Ovary (tissue), 3 donors: ENCODE measurements around the gene SLC47A2.

Experiments used
- CTCF ChIP-seq, 3 donors: fragments of 450-650 bp in 2 of 3; fragments of 200-600 bp in 1 of 3; IDR thresholded peaks; one replicate each; pipeline versions ENCODE4 v1.5.1 to v1.8.0; 2016 to 2022; ENCODE audit warnings: antibody characterized with exemption in 3 of 3, mild to moderate bottlenecking in 1 of 3
- EP300 ChIP-seq: sonication (generic); formaldehyde crosslinking; IDR thresholded peaks from one replicate; pipeline ENCODE4 v1.6.1; 2017; ENCODE audit warnings: antibody characterized with exemption
- POLR2A ChIP-seq: fragments of 450-650 bp; IDR thresholded peaks from one replicate; pipeline ENCODE4 v1.6.1; 2017; ENCODE audit warnings: antibody characterized with exemption, mild to moderate bottlenecking, moderate library complexity
- donor health status: DM: no; HTN: no; CAD: no.

- no peak for TF ChIP-seq POLR2A
- no peak for TF ChIP-seq CTCF (IDR thresholded peaks at IDR 0.05)
- TF ChIP-seq EP300, result no peak
Measured at GRCh38 chr17:19731626-19732025, 15.2 kb upstream of the SLC47A2 start.
